Measurements from ENCODE around the gene SSH3.
"Not testable (repeated sequence)": the region's sequence is repeated elsewhere in the genome, so short reads cannot be mapped to it uniquely, and the experiment has no call there.

SSH3 gene

DNA sequence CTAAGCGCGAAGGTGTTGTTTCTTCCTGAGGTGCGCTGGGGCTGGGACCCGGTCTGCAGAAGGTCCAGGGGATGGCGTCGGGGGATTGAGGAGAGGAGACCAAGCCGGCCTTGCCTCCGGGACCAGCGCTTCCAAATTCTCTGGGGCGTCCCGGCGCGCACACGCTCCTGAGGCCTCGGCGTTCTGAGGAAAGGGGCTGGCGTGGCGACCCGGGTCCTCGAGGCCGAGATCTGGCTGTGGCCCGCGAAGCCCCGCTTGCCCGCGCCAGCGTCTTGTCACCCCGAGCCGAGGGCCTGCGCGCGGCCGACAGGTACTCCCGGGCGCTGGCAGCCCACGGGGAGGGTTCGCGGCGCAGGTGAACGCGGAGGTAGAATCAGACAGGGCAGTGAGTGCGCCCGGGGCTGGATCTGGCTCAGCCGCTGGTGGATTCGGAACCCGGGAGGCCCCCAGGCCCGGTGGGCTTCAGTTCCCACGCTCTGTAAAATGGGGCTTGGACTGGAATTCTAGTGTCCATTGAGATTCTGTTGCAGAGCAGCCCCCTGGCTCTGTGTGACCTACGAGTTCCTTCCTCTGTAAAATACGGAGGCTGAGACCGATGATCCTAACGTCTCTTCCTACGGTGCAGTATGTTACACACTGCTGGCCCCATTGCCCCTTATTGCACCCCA, 14.7 kb downstream of the SSH3 start:
- DNase-seq, result no peak
- in situ Hi-C loops (cut with HindIII; ENCODE audit: low pct_ligation_motif_present, low pct_unique_long_range_greater_than_20kb, low sequenced_read_pairs), result no loop called here

GRCh38 chr11:67318876-67319275, 15.5 kb downstream of the SSH3 start:
- in situ Hi-C loops (cut with HindIII; ENCODE audit: low pct_ligation_motif_present, low pct_unique_long_range_greater_than_20kb, low sequenced_read_pairs); DNase-seq: not testable (repeated sequence)

DNA sequence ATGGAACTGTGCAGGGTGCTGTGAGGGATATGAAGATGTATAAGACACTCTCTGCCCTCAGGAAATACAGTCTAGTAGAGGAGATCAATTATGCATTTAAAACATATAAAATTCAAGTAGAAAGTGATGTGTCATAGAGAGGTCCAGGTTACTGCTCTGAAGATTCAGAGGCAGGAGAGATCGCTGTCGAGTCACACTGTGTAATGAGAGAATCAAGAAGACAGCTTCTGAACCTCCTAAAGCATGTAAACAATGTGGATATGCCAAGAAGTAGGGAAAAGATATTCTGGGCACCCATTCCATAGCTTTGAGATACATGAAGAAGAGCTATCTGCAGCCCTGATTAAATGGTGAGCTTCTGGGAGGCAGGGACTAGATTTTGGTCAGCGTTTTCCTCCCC, 16.7 kb downstream of the SSH3 start:
- in situ Hi-C loops (cut with HindIII; ENCODE audit: low pct_ligation_motif_present, low pct_unique_long_range_greater_than_20kb, low sequenced_read_pairs), result no loop called here
- DNase-seq, result no peak

GRCh38 chr11:67320691-67321090, 17.4 kb downstream of the SSH3 start:
- in situ Hi-C loops (cut with HindIII; ENCODE audit: low pct_ligation_motif_present, low pct_unique_long_range_greater_than_20kb, low sequenced_read_pairs), result no loop called here
- no peak for DNase-seq

DNA sequence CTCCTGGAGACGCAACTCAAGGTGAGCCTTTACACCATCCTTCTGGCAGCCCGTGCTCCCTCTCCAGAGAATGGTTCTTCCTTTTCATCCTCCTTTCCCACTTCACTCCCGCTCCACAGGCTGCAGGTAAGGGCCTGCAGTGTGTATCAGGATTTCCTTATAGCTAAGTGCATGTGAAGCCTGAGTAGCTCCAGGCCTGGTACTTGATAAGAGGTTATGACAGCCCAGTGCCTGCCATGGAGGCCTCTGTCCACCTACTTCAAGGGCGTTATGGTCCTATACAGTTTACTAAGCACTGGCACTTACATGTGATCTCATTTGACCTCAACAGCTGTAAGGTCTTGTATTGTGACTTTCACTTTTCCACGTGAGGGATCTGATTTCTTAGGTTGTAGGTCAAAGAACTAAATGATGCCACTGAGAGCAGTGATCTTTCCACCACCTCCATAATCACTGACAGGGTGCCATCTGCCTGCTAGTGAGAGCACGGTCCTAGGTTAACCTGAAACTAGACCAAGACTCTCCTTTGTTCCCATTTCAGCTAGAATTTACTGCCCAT, 18.1 kb downstream of the SSH3 start:
- in situ Hi-C loops (cut with HindIII; ENCODE audit: low pct_ligation_motif_present, low pct_unique_long_range_greater_than_20kb, low sequenced_read_pairs), result no loop called here
- DNase-seq, result no peak

GRCh38 chr11:67322049-67322448, 18.7 kb downstream of the SSH3 start:
- in situ Hi-C loops (cut with HindIII; ENCODE audit: low pct_ligation_motif_present, low pct_unique_long_range_greater_than_20kb, low sequenced_read_pairs), result no loop called here

DNA sequence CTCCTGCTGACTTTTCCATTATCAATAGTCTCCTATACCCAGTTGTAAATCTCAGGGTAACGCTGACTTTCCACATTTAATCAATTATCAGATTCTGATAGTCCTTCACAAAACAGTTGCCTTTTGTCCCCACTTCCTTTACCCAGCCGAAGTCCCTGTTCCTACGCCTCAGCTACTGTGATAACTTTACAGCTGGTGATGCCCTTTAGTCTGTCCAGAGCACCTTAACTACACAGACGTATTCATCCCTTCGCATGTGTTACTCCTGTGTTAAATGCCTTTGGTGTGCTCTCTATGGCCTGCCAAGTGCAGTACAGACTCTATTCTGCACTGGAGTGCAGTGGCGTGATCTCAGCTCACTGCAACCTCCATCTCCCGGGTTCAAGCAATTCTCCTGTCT, 20.2 kb downstream of the SSH3 start:
- in situ Hi-C loops (cut with HindIII; ENCODE audit: low pct_ligation_motif_present, low pct_unique_long_range_greater_than_20kb, low sequenced_read_pairs), result no loop called here

More at GRCh38 chr11:67322049-67322448, 18.7 kb downstream of the SSH3 start:
- no peak for DNase-seq

GRCh38 chr11:67332081-67332691, 28.9 kb downstream of the SSH3 start:
- in situ Hi-C loops (cut with HindIII; ENCODE audit: low pct_ligation_motif_present, low pct_unique_long_range_greater_than_20kb, low sequenced_read_pairs), result no loop called here
- no peak for DNase-seq

More for the DNA sequence above, 20.2 kb downstream of the SSH3 start:
- DNase-seq, result no peak

DNA sequence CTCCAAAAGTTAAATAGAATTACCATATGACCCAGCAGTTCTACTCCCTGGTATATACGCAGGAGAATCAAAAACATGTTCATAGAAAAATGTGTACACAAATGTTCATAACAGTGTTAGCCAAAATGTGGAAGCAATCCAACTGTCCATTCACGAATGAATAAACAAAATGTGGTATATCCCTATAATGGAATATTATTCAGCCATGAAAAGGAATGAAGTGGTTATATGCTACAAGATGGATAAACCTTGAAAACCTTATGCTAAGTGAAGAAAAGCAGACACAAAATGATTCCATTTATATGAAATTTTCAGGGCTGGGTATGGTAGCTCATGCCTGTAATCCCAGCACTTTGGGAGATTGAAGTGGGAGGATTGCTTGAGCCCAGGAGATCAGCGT, 33.9 kb downstream of the SSH3 start:
- no peak for DNase-seq
- in situ Hi-C loops (cut with HindIII; ENCODE audit: low pct_ligation_motif_present, low pct_unique_long_range_greater_than_20kb, low sequenced_read_pairs), result no loop called here

- DNase-seq, result no peak
- in situ Hi-C loops (cut with HindIII; ENCODE audit: low pct_ligation_motif_present, low pct_unique_long_range_greater_than_20kb, low sequenced_read_pairs), result no loop called here
Observed at GRCh38 chr11:67344264-67344663, 40.9 kb downstream of the SSH3 start.

DNA sequence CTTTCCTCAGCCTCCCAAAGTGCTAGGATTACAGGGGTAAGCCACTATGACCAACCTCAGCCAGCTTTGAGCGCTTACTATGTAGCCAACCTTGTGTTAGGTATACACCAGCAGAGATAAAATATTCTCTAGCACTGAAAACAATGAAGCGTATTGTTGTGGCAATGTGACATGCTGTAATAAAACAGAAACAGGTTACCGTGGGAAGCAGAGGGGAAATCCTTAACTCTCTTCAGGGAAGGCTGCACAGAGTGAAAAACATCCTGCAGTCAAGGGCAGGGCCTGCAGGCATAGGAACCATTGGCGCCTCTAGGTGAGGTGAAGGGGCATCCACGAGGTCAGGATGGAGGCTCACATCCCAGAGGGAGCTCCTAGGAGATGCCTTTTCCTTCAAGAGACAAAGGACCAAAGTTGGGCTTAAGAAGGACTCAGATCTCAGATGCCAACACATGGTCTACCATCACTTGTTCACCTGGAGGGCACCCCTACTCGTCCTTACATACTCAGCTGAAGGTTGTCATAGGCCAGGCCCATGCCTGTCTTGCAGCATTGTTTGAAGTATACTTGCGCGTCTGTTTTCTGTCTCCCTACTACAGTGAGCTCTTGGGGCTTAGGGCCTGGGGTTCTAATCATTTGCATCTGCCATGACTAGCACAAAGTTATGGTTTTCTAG, 42.1 kb downstream of the SSH3 start:
- DNase-seq, result no peak
- in situ Hi-C loops (cut with HindIII; ENCODE audit: low pct_ligation_motif_present, low pct_unique_long_range_greater_than_20kb, low sequenced_read_pairs), result no loop called here

GRCh38 chr11:67345920-67346819, 42.8 kb downstream of the SSH3 start:
- DNase-seq, result peak; percentile 52
- in situ Hi-C loops (cut with HindIII; ENCODE audit: low pct_ligation_motif_present, low pct_unique_long_range_greater_than_20kb, low sequenced_read_pairs), result no loop called here

- no peak for DNase-seq
- in situ Hi-C loops (cut with HindIII; ENCODE audit: low pct_ligation_motif_present, low pct_unique_long_range_greater_than_20kb, low sequenced_read_pairs), result no loop called here
Observed at GRCh38 chr11:67347964-67348749, 44.8 kb downstream of the SSH3 start.

DNA sequence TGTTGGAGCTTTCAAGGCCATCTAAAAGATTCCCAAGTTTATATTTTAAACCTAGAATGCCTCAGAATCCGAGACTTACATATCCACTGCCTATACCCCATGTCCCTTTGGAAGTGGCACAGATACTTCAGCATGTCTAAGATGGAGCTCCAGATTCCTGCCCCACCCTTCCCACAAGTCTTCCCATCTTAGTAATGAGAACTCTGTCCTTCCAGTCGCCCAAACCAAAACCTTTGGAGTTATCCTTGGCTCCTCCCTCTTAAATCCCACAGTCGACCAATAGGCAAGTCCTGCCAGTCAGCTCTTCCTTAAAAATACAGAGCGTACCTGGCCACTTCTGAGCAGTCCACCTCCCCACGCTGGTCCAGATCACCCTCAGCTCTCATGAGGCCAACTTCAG, 45.7 kb downstream of the SSH3 start:
- DNase-seq, result no peak
- in situ Hi-C loops (cut with HindIII; ENCODE audit: low pct_ligation_motif_present, low pct_unique_long_range_greater_than_20kb, low sequenced_read_pairs), result no loop called here

- in situ Hi-C loops (cut with HindIII; ENCODE audit: low pct_ligation_motif_present, low pct_unique_long_range_greater_than_20kb, low sequenced_read_pairs), result no loop called here
- DNase-seq, result no peak
Observed at GRCh38 chr11:67349457-67349856, 46.1 kb downstream of the SSH3 start.

- in situ Hi-C loops (cut with HindIII; ENCODE audit: low pct_ligation_motif_present, low pct_unique_long_range_greater_than_20kb, low sequenced_read_pairs), result no loop called here
- DNase-seq, result no peak
Observed at GRCh38 chr11:67349928-67350465, 46.7 kb downstream of the SSH3 start.

- in situ Hi-C loops (cut with HindIII; ENCODE audit: low pct_ligation_motif_present, low pct_unique_long_range_greater_than_20kb, low sequenced_read_pairs), result no loop called here
- peak; percentile 70 for DNase-seq
Observed at GRCh38 chr11:67351275-67352005, 48.1 kb downstream of the SSH3 start.
